Measurements from ENCODE around the gene PARP1. TPM values are rescaled to one million over a fixed set of nuclear protein-coding genes. Genes with fewer than 3 reads are reported as not detected.

Gene PARP1
- total RNA-seq, 3 donors from 2014 or later: 35.8 to 81.2 (median 63.2) TPM

GRCh38 chr1:226400519-226401354, 7.2 kb downstream of the PARP1 start:
- no peak for DNase-seq
- H3K9me3 ChIP-seq: no peaks in the 10 kb centered on the region
- H3K4me3 ChIP-seq: no peak overlapping the region
- no peak for TF ChIP-seq CTCF (IDR thresholded peaks at IDR 0.05)
- intact Hi-C loops (cut with DNase I, micrococcal nuclease): no loop called here
- H3K4me1 ChIP-seq (ENCODE audit: low read depth): no peaks in the 10 kb centered on the region
- no peaks in the 10 kb centered on the region for H3K36me3 ChIP-seq (ENCODE audit: low read depth)
- ATAC-seq: no peak

- Histone ChIP-seq H3K4me1 (ENCODE audit: low read depth) (no peaks in the 10 kb centered on the region), H3K9me3 (no peaks in the 10 kb centered on the region), H3K36me3 (ENCODE audit: low read depth) (no peaks in the 10 kb centered on the region), H3K4me3 (no peak overlapping the region)
- DNase-seq (no peak), ATAC-seq (no peak)
- intact Hi-C loops (cut with DNase I, micrococcal nuclease): no loop called here
- no peak for TF ChIP-seq CTCF (IDR thresholded peaks at IDR 0.05)
Observed at GRCh38 chr1:226397955-226398636, 9.8 kb downstream of the PARP1 start.

- Histone ChIP-seq H3K9me3 (no peaks in the 10 kb centered on the region), H3K4me1 (ENCODE audit: low read depth) (no peaks in the 10 kb centered on the region), H3K36me3 (ENCODE audit: low read depth) (no peaks in the 10 kb centered on the region), H3K4me3 (no peak overlapping the region)
- intact Hi-C loops (cut with DNase I, micrococcal nuclease): no loop called here
- DNase-seq (no peak), ATAC-seq (no peak)
- no peak for TF ChIP-seq CTCF (IDR thresholded peaks at IDR 0.05)
Observed at GRCh38 chr1:226397011-226397926, 10.6 kb downstream of the PARP1 start.

- Histone ChIP-seq H3K36me3 (ENCODE audit: low read depth) (no peaks in the 10 kb centered on the region), H3K4me3 (no peak overlapping the region), H3K9me3 (no peaks in the 10 kb centered on the region), H3K4me1 (ENCODE audit: low read depth) (no peaks in the 10 kb centered on the region)
- intact Hi-C loops (cut with DNase I, micrococcal nuclease): no loop called here
- ATAC-seq: no peak
- DNase-seq: no peak
- no peak for TF ChIP-seq CTCF (IDR thresholded peaks at IDR 0.05)
Observed at GRCh38 chr1:226395753-226396152, 12.1 kb downstream of the PARP1 start.

GRCh38 chr1:226394462-226394861, 13.4 kb downstream of the PARP1 start:
- no peaks in the 10 kb centered on the region for H3K36me3 ChIP-seq (ENCODE audit: low read depth)
- no peak for TF ChIP-seq CTCF (IDR thresholded peaks at IDR 0.05)
- no peak for ATAC-seq
- DNase-seq: no peak
- H3K4me3 ChIP-seq: no peak overlapping the region
- no peaks in the 10 kb centered on the region for H3K4me1 ChIP-seq (ENCODE audit: low read depth)
- intact Hi-C loops (cut with DNase I, micrococcal nuclease): no loop called here
- no peaks in the 10 kb centered on the region for H3K9me3 ChIP-seq

Measured in mucosa of descending colon (tissue), 3 donors.